Measurements from ENCODE around the gene PROM1. TPM values are rescaled to one million over a fixed set of nuclear protein-coding genes. Genes with fewer than 3 reads are reported as not detected.

The PROM1 gene
- total and polyA plus RNA-seq, 7 donors, result 0.16 to 1.5 (median 0.84) TPM

GRCh38 chr4:15990570-15991285, 93.1 kb downstream of the PROM1 start:
- Histone ChIP-seq H3K36me3 (ENCODE audit: insufficient read depth in 1 of 2, low read depth in 1 of 2) (no peaks in the 10 kb centered on the region), H3K27me3 (ENCODE audit: insufficient read depth in 3 of 3, low read length in 2 of 3) (no peaks in the 10 kb centered on the region), H3K4me3 (no peak overlapping the region), H3K4me1 (no peaks in the 10 kb centered on the region), H3K9me3 (no peaks in the 10 kb centered on the region), H3K27ac (no peak overlapping the region)
- DNase-seq, result no peak
- intact Hi-C loops (cut with DNase I), result loop anchor here in 1 of 2 donors (5.0 kb wide), 1 partner anchor 248 kb away; no protein-coding TSS in a partner anchor
- ATAC-seq, result peak in 3 of 4 donors; percentile 53 to 77 (median 74)
- TF ChIP-seq, protein P1, sequence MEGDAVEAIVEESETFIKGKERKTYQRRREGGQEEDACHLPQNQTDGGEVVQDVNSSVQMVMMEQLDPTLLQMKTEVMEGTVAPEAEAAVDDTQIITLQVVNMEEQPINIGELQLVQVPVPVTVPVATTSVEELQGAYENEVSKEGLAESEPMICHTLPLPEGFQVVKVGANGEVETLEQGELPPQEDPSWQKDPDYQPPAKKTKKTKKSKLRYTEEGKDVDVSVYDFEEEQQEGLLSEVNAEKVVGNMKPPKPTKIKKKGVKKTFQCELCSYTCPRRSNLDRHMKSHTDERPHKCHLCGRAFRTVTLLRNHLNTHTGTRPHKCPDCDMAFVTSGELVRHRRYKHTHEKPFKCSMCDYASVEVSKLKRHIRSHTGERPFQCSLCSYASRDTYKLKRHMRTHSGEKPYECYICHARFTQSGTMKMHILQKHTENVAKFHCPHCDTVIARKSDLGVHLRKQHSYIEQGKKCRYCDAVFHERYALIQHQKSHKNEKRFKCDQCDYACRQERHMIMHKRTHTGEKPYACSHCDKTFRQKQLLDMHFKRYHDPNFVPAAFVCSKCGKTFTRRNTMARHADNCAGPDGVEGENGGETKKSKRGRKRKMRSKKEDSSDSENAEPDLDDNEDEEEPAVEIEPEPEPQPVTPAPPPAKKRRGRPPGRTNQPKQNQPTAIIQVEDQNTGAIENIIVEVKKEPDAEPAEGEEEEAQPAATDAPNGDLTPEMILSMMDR (IDR thresholded peaks at IDR 0.05), result no peak
- 65 to 73% (median 71%) methylated on average over 12 of the region's 12 CpGs for WGBS, 3 donors

GRCh38 chr4:15989424-15989823, 94.4 kb downstream of the PROM1 start:
- Histone ChIP-seq H3K27me3 (ENCODE audit: insufficient read depth in 3 of 3, low read length in 2 of 3) (no peaks in the 10 kb centered on the region), H3K4me1 (no peaks in the 10 kb centered on the region), H3K4me3 (no peak overlapping the region), H3K9me3 (no peaks in the 10 kb centered on the region), H3K27ac (no peak overlapping the region), H3K36me3 (ENCODE audit: insufficient read depth in 1 of 2, low read depth in 1 of 2) (no peaks in the 10 kb centered on the region)
- TF ChIP-seq, protein P1 (IDR thresholded peaks at IDR 0.05), result no peak
- intact Hi-C loops (cut with DNase I), result no loop called here
- 45 to 53% (median 51%) methylated on average over 6 of the region's 6 CpGs for WGBS, 3 donors
- ATAC-seq (peak; percentile 65 to 94 (median 84)), DNase-seq (no peak)

- TF ChIP-seq, protein P1 (IDR thresholded peaks at IDR 0.05), result no peak
- DNase-seq, result no peak
- H3K9me3 ChIP-seq, result no peaks in the 10 kb centered on the region
- intact Hi-C loops (cut with DNase I), result no loop called here
- 92 to 100% (median 95%) methylated on average over 1 of the region's 1 CpG for WGBS, 3 donors
- H3K27me3 ChIP-seq (ENCODE audit: insufficient read depth in 3 of 3, low read length in 2 of 3), result no peaks in the 10 kb centered on the region
- no peak overlapping the region for H3K4me3 ChIP-seq
- ATAC-seq, result no peak
- no peak overlapping the region for H3K27ac ChIP-seq
- H3K36me3 ChIP-seq (ENCODE audit: insufficient read depth in 1 of 2, low read depth in 1 of 2), result no peaks in the 10 kb centered on the region
- H3K4me1 ChIP-seq, result no peaks in the 10 kb centered on the region
Measured at GRCh38 chr4:15988222-15988621, 95.6 kb downstream of the PROM1 start.

DNA sequence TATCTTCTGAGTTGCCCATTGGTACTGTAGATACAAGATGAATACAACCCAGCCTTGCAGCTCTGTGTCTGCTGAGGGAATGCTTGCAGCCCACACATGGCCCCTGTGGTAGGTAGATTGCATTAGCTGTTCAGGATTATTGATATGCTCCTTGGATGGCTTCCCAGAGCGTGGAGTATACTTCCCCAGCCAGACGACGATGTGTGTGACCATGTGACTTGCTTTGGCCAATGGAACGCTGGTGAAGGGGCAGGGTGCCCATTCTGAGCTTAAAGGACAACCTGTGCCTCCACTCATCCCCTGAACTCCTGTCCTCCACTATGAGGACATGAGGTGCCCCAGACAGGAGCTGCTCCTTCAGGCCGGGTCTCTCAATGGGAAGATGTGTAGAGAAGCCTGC, 96.9 kb downstream of the PROM1 start:
- WGBS, 3 donors, result 58 to 66% (median 62%) methylated on average over 5 of the region's 5 CpGs
- intact Hi-C loops (cut with DNase I), result no loop called here
- DNase-seq (no peak), ATAC-seq (no peak)
- H3K27ac ChIP-seq, result no peak overlapping the region
- H3K9me3 ChIP-seq, result no peaks in the 10 kb centered on the region
- H3K4me3 ChIP-seq, result no peak overlapping the region
- H3K36me3 ChIP-seq (ENCODE audit: insufficient read depth in 1 of 2, low read depth in 1 of 2), result no peaks in the 10 kb centered on the region
- H3K27me3 ChIP-seq (ENCODE audit: insufficient read depth in 3 of 3, low read length in 2 of 3), result no peaks in the 10 kb centered on the region
- H3K4me1 ChIP-seq, result no peaks in the 10 kb centered on the region
- TF ChIP-seq, protein P1 (IDR thresholded peaks at IDR 0.05), result no peak

- no peak for ATAC-seq
- Histone ChIP-seq H3K27ac (no peak overlapping the region), H3K36me3 (ENCODE audit: insufficient read depth in 1 of 2, low read depth in 1 of 2) (no peaks in the 10 kb centered on the region), H3K4me1 (no peaks in the 10 kb centered on the region), H3K9me3 (no peaks in the 10 kb centered on the region), H3K27me3 (ENCODE audit: insufficient read depth in 3 of 3, low read length in 2 of 3) (no peaks in the 10 kb centered on the region), H3K4me3 (no peak overlapping the region)
- intact Hi-C loops (cut with DNase I), result no loop called here
- TF ChIP-seq, protein P1 (IDR thresholded peaks at IDR 0.05), result no peak
- 87 to 89% (median 87%) methylated on average over 2 of the region's 2 CpGs for WGBS, 3 donors
- no peak for DNase-seq
Measured at GRCh38 chr4:15983610-15984009, 100.2 kb downstream of the PROM1 start.
